HEK293 (cell line): ENCODE results near the gene NSD1.

Experiments
- CTCF ChIA-PET: fragments of 350-600 bp; formaldehyde crosslinking; extraction: SDS; loops from one replicate; lab custom pipeline; 2021; ENCODE audit warnings: antibody characterized with exemption; lab: Yijun Ruan, JAX
- POLR2A ChIA-PET: fragments of 300-600 bp; formaldehyde crosslinking; extraction: SDS; loops from one replicate; lab custom pipeline; 2020; ENCODE audit warnings: antibody characterized with exemption, inconsistent platforms; lab: Yijun Ruan, JAX
- H3K27ac ChIP-seq: fragments of 200-500 bp; sonication (Bioruptor generic); 2 replicates; pipeline ENCODE4 v1.5.1; 2014; ENCODE audit warnings: low read depth, low read length, control low read depth, inconsistent platforms; ENCODE audit errors: extremely low read depth
- H3K36me3 ChIP-seq, 2 experiments: fragments of 200-500 bp in 1 of 2; sonication (Bioruptor generic) in 1 of 2; 1 replicate in 1 of 2; 2 replicates in 1 of 2; pipeline ENCODE4 v1.5.1; 2014 to 2017; ENCODE audit warnings: inconsistent platforms in 2 of 2, low read length in 2 of 2; ENCODE audit not compliant: control insufficient read depth in 2 of 2, insufficient read depth in 1 of 2
- H3K4me1 ChIP-seq: fragments of 200-500 bp; sonication (Bioruptor generic); 2 replicates; pipeline ENCODE4 v1.5.1; 2014; ENCODE audit warnings: mild to moderate bottlenecking, low read length, inconsistent platforms; ENCODE audit not compliant: control insufficient read depth, insufficient read depth
- H3K4me3 ChIP-seq: 2 replicates; pipeline ENCODE4 v1.5.1; 2011; ENCODE audit warnings: low read depth, mild to moderate bottlenecking, control low read depth, low read length, moderate library complexity
- H3K9me3 ChIP-seq: fragments of 200-500 bp; sonication (Bioruptor generic); 2 replicates; pipeline ENCODE4 v1.5.1; 2014; ENCODE audit warnings: low read depth, low read length, inconsistent platforms; ENCODE audit not compliant: control insufficient read depth, insufficient read depth
- GLI2 ChIP-seq: fragments of 450-650 bp; formaldehyde crosslinking; IDR thresholded peaks from 2 replicates; pipeline ENCODE4; 2017; ENCODE audit warnings: missing biosample characterization, missing genetic modification characterization, low read depth, borderline replicate concordance
- GLIS2 ChIP-seq: fragments of 450-650 bp; formaldehyde crosslinking; IDR thresholded peaks from 2 replicates; pipeline ENCODE4 v1.5.1; 2016; ENCODE audit warnings: missing biosample characterization, missing genetic modification characterization
- HOXC10 ChIP-seq: sonication (generic); formaldehyde crosslinking; IDR thresholded peaks from 2 replicates; pipeline ENCODE4 v1.8.1; 2023; ENCODE audit warnings: mild to moderate bottlenecking, missing genetic modification reagents
- IKZF3 ChIP-seq: fragments of 450-650 bp; IDR thresholded peaks from 2 replicates; pipeline ENCODE4 v1.5.0; 2018; ENCODE audit warnings: missing biosample characterization, mild to moderate bottlenecking, missing genetic modification characterization, moderate library complexity
- PRDM2 ChIP-seq: fragments of 450-650 bp; formaldehyde crosslinking; IDR thresholded peaks from 2 replicates; pipeline ENCODE4 v1.5.1; 2016; ENCODE audit warnings: missing biosample characterization, missing genetic modification characterization, borderline replicate concordance
- SP7 ChIP-seq: fragments of 450-650 bp; formaldehyde crosslinking; IDR thresholded peaks from 2 replicates; pipeline ENCODE4 v1.5.1; 2016; ENCODE audit warnings: missing biosample characterization, missing genetic modification characterization
- ZBTB48 ChIP-seq: fragments of 450-650 bp; formaldehyde crosslinking; IDR thresholded peaks from 2 replicates; pipeline ENCODE4 v1.5.1; 2016; ENCODE audit warnings: missing biosample characterization, missing genetic modification characterization
- ZIC2 ChIP-seq: fragments of 450-650 bp; formaldehyde crosslinking; IDR thresholded peaks from 2 replicates; pipeline ENCODE4 v1.5.1; 2016; ENCODE audit warnings: missing biosample characterization, missing genetic modification characterization
- ZNF10 ChIP-seq: fragments of 450-650 bp; formaldehyde crosslinking; IDR thresholded peaks from 2 replicates; pipeline ENCODE4 v1.5.1; 2017; ENCODE audit warnings: missing biosample characterization, missing genetic modification characterization
- ZNF121 ChIP-seq: fragments of 450-650 bp; formaldehyde crosslinking; IDR thresholded peaks from 2 replicates; pipeline ENCODE4 v1.5.1; 2016; ENCODE audit warnings: missing biosample characterization, missing genetic modification characterization
- ZNF138 ChIP-seq: fragments of 450-650 bp; formaldehyde crosslinking; IDR thresholded peaks from 2 replicates; pipeline ENCODE4 v1.5.1; 2016; ENCODE audit warnings: missing biosample characterization, missing genetic modification characterization, borderline replicate concordance
- ZNF140 ChIP-seq: fragments of 450-650 bp; formaldehyde crosslinking; IDR thresholded peaks from 2 replicates; pipeline ENCODE4 v1.5.1; 2016; ENCODE audit warnings: missing biosample characterization, missing genetic modification characterization
- ZNF155 ChIP-seq: fragments of 450-650 bp; formaldehyde crosslinking; IDR thresholded peaks from 2 replicates; pipeline ENCODE4 v1.5.1; 2016; ENCODE audit warnings: missing biosample characterization, missing genetic modification characterization
- ZNF157 ChIP-seq: fragments of 450-650 bp; formaldehyde crosslinking; IDR thresholded peaks from 2 replicates; pipeline ENCODE4 v1.5.1; 2016; ENCODE audit warnings: missing biosample characterization, missing genetic modification characterization
- ZNF202 ChIP-seq: fragments of 450-650 bp; formaldehyde crosslinking; IDR thresholded peaks from 2 replicates; pipeline ENCODE4 v1.5.1; 2016; ENCODE audit warnings: missing biosample characterization, missing genetic modification characterization, borderline replicate concordance
- ZNF214 ChIP-seq: fragments of 450-650 bp; formaldehyde crosslinking; IDR thresholded peaks from 2 replicates; pipeline ENCODE4 v1.5.1; 2017; ENCODE audit warnings: missing biosample characterization, mild to moderate bottlenecking, missing genetic modification characterization, borderline replicate concordance
- ZNF335 ChIP-seq: fragments of 450-650 bp; formaldehyde crosslinking; conservative IDR thresholded peaks from 2 replicates; pipeline ENCODE4 v1.5.1; 2016; ENCODE audit warnings: missing biosample characterization, missing genetic modification characterization
- ZNF341 ChIP-seq: fragments of 450-650 bp; formaldehyde crosslinking; IDR thresholded peaks from 2 replicates; pipeline ENCODE4; 2016; ENCODE audit warnings: low read depth, missing biosample characterization, missing genetic modification characterization
- ZNF362 ChIP-seq: fragments of 450-650 bp; formaldehyde crosslinking; IDR thresholded peaks from 2 replicates; pipeline ENCODE4 v1.5.1; 2016; ENCODE audit warnings: missing biosample characterization, missing genetic modification characterization
- ZNF571 ChIP-seq: fragments of 450-650 bp; formaldehyde crosslinking; IDR thresholded peaks from 2 replicates; pipeline ENCODE4 v1.5.0; 2017; ENCODE audit warnings: missing biosample characterization, missing genetic modification characterization
- ZNF600 ChIP-seq: fragments of 450-650 bp; formaldehyde crosslinking; IDR thresholded peaks from 2 replicates; pipeline ENCODE4 v1.5.1; 2016; ENCODE audit warnings: missing biosample characterization, missing genetic modification characterization
- ZNF701 ChIP-seq: fragments of 450-650 bp; formaldehyde crosslinking; IDR thresholded peaks from 2 replicates; pipeline ENCODE4 v1.5.1; 2016; ENCODE audit warnings: missing biosample characterization, missing genetic modification characterization
- ZNF707 ChIP-seq: fragments of 450-650 bp; formaldehyde crosslinking; IDR thresholded peaks from 2 replicates; pipeline ENCODE4 v1.5.1; 2016; ENCODE audit warnings: missing biosample characterization, missing genetic modification characterization
- ZNF837 ChIP-seq: fragments of 450-650 bp; formaldehyde crosslinking; IDR thresholded peaks from 2 replicates; pipeline ENCODE4 v1.5.1; 2016; ENCODE audit warnings: missing biosample characterization, missing genetic modification characterization

NSD1 gene

GRCh38 chr5:177098120-177098469 lies 35.5 kb upstream of the NSD1 start:
- CTCF ChIA-PET = interaction anchor here (1.0 to 3.2 kb wide), 3 partner anchors 12 to 211 kb away, joined by 3 to 17 read pairs (median 6); partner anchors contain the start of gene FGFR4

GRCh38 chr5:177098470-177099141 lies 35.0 kb upstream of the NSD1 start:
- no peaks in the 10 kb centered on the region for H3K36me3 ChIP-seq
- no peak overlapping the region for H3K27ac ChIP-seq
- H3K9me3 ChIP-seq = no peaks in the 10 kb centered on the region
- no peak overlapping the region for H3K4me3 ChIP-seq
- TF ChIP-seq ZNF707 (tag by site-specific recombination) = no peak
- TF ChIP-seq ZNF157 (tag by site-specific recombination) = no peak
- TF ChIP-seq ZIC2 = 0 out of 2 replicates have a peak, but pooled peaks have one; percentile 12
- no peak for TF ChIP-seq HOXC10 (CRISPR knock-in tag)
- no peak for TF ChIP-seq ZNF837 (tag by site-specific recombination)
- TF ChIP-seq ZNF140 (tag by site-specific recombination) = no peak
- no peak for TF ChIP-seq ZNF600
- TF ChIP-seq ZNF10 (tag by site-specific recombination) = no peak
- no peak for TF ChIP-seq GLI2 (tag by site-specific recombination)
- TF ChIP-seq IKZF3 (tag by site-specific recombination) = no peak
- no peak for TF ChIP-seq ZNF335
- TF ChIP-seq PRDM2 (tag by site-specific recombination) = no peak
- TF ChIP-seq ZNF701 (tag by site-specific recombination) = no peak
- no peak for TF ChIP-seq ZNF341 (tag by site-specific recombination)
- TF ChIP-seq GLIS2 (tag by site-specific recombination) = peak; percentile 58
- CTCF ChIA-PET = interaction anchor here (0.6 to 3.2 kb wide), 4 partner anchors 12 to 525 kb away, joined by 3 to 17 read pairs (median 5); partner anchors contain the start of gene FGFR4
- no peaks in the 10 kb centered on the region for H3K4me1 ChIP-seq
- POLR2A ChIA-PET = no interaction called here

More at GRCh38 chr5:177098120-177098469, 35.5 kb upstream of the NSD1 start:
- Histone ChIP-seq H3K36me3 (no peaks in the 10 kb centered on the region), H3K4me1 (no peaks in the 10 kb centered on the region), H3K9me3 (no peaks in the 10 kb centered on the region), H3K27ac (no peak overlapping the region), H3K4me3 (no peak overlapping the region)
- POLR2A ChIA-PET = no interaction called here
- TF ChIP-seq ZNF362 (tag by site-specific recombination) (no peak), ZNF214 (no peak), ZBTB48 (tag by site-specific recombination) (no peak), SP7 (tag by site-specific recombination) (no peak), ZNF121 (no peak), ZNF138 (tag by site-specific recombination) (no peak), ZNF571 (tag by site-specific recombination) (no peak), ZNF155 (tag by site-specific recombination) (no peak), ZNF202 (tag by site-specific recombination) (no peak)
